Measurements from ENCODE around the gene CACNA1I.
"Not testable (repeated sequence)": the region's sequence is repeated elsewhere in the genome, so short reads cannot be mapped to it uniquely, and the experiment has no call there.

Gene CACNA1I

GRCh38 chr22:39724857-39725256, 154.3 kb downstream of the CACNA1I start:
- no peak for DNase-seq

- no peak for DNase-seq
These were observed 154.9 kb downstream of the CACNA1I start for GRCh38 chr22:39725351-39726035.

DNA sequence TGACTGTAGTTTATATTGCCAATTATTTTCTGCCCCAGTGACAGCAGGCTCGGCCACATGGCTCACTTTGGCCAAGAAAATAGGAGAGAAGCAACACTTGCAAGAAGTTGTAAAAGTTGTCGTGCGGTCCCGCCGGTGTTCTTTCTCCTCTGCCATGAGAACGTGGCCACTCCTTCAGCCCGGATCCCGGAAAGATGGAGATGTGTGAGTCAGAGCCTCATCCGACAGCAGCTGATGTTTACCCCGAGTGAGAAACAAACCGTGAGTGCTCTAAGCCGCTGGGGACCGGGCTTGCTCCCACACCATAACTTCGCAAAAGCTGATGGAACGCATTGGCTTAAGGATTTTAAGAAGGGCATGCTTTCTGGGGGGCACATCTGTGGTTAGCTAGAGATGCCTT, 157.0 kb downstream of the CACNA1I start:
- no peak for DNase-seq

- no peak for DNase-seq
These were observed 157.8 kb downstream of the CACNA1I start for GRCh38 chr22:39728236-39728860.

DNA sequence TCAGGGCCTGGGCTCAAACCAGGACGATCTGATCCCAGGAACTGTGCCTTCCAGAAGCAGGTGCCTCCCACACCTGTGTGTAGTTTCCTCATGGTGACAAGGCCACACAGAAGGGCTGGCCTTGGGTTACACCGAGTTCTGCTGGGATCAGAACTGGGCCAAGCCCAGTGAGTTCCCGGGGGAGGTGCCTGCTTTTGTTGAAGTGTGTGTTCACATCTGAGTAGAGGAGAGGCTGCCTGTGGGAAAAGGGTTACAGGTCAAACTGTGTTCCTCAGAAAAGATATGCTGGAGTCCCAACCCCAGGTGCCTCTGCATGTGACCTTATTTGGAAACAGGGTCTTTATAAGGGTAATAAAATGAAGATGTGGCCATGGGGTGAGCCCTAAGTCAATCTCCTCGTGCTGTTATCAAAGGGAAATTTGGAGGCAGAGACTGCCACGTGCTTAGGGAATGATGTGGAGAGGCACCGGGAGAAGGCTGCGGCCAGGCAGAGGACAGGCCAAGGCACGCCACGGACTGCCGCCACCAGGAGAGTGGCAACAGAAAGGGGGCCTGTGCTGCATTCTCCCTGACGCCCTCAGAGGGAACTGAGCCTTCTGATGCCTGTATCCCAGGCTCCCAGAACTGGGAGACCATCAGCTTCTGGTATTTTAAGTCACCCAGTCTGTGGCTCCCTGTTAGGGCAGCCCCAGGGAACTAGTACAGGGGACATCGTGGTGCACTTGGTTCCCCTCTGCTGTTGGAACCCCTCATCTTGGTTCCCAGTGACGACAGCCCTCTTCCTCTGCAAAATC, 158.8 kb downstream of the CACNA1I start:
- no peak for DNase-seq

GRCh38 chr22:39731481-39731880, 160.9 kb downstream of the CACNA1I start:
- DNase-seq = no peak

DNA sequence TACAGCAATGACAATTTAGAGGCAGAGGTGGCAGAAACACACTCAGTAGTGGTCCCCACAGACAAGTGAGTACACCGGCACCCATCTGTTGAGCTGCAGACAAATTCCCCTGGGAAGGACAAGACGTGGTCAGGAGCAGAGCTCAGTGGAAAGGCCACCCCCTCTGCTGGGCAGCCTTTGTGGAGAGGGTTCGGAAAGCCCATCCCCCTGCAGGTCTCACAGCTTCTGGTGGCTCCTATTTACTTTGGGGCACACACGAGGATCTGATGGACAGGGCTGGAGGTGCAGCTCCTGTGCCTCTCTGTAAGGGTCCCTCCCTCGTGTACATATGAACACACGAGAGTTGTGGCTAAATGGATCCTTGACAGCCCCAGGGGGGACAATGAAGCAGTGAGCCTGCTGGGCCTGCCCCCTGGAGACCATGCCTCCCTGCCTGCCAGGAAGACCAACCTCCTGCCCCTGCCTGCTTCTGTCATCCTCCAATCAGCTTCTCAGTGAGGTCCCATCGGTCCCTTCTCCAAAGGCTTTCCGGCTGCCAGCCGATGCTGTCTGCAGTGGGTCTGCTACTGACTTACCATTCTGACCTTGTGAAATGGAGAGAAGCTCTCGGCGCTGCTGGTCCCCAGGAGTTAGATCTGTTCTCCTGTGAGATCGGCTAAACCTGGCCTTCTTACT, 161.5 kb downstream of the CACNA1I start:
- DNase-seq = no peak

DNA sequence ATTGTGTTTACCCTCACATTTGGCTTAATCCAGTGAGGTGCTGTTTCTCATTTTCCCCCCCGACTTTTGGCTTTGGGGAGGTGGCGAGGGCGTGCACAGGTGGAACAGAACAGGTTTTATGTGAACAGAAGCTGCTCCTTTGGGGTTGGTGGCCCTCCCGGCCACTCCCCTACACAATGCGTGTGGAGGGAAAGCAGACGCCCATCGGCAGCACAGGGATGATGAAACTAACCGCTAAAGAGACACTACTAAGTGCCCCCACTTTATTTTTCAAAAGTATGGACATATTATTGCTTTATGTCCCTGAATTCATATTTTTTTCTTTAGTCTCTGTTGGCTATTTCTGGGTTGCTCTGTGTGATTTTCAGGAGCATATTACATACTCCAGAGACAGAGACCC, 162.1 kb downstream of the CACNA1I start:
- no peak for DNase-seq

DNA sequence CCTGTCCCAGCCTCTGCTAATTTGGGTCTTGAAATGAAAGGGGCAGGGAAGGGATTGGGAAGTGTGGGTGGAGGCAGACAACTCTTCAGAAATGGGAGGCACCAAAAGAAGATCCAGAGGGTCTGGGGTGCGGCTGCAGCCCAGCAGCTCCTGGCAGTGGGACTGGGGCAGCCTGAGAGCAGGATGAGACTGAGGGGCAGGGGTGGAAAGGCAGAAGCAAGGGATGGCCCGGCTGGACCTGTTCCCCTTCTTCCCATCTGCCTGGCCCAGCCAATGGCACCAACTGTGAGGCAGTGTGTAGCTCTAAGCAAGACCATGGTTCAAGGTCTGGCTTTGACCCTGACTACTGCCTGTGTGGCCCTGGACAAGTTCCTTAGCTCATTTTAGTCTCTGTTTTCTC, 162.6 kb downstream of the CACNA1I start:
- DNase-seq = no peak

DNA sequence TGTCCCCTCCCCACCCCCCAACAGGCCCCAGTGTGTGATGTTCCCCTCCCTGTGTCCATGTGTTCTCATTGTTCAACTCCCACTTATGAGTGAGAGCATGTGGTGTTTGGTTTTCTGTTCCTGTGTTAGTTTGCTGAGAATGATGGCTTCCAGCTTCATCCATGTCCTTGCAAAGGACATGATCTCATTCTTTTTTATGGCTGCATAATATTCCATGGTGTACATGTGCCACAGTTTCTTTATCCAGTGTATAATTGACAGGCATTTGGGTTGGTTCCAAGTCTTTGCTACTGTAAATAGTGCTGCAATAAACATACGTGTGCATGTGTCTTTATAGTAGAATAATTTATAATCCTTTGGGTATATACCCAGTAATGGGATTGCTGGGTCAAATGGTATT, 163.5 kb downstream of the CACNA1I start:
- not testable (repeated sequence) for DNase-seq

GRCh38 chr22:39734866-39735265, 164.3 kb downstream of the CACNA1I start:
- no peak for DNase-seq

GRCh38 chr22:39735776-39736175, 165.2 kb downstream of the CACNA1I start:
- no peak for DNase-seq

DNA sequence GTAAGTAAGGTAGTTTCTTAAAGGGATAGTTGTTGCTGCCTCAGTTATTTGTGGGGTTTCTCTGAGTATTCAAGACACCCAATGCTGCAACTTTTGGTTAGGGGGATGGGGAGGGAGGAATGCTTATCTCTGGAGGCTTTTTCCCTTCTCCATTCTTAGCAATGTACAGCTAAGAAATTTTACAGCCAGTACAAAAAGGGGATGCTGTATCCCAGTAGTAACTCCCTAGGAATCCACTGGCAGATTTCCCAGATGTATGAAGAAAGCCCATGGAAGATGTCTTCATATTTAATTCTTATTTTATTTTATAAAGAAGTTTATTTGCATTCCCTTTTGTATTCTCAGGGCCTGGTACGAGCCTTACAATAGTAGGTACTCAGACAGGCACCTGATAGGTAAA, 168.2 kb downstream of the CACNA1I start:
- DNase-seq = no peak
